Germinal center (tissue), 1 donor: ENCODE measurements around the gene DVL1.

Experiments
- DNase-seq: peaks from one replicate; pipeline ENCODE4 v3.0.0; 2012; ENCODE audit warnings: mixed read lengths, low spot score

Gene DVL1

DNA sequence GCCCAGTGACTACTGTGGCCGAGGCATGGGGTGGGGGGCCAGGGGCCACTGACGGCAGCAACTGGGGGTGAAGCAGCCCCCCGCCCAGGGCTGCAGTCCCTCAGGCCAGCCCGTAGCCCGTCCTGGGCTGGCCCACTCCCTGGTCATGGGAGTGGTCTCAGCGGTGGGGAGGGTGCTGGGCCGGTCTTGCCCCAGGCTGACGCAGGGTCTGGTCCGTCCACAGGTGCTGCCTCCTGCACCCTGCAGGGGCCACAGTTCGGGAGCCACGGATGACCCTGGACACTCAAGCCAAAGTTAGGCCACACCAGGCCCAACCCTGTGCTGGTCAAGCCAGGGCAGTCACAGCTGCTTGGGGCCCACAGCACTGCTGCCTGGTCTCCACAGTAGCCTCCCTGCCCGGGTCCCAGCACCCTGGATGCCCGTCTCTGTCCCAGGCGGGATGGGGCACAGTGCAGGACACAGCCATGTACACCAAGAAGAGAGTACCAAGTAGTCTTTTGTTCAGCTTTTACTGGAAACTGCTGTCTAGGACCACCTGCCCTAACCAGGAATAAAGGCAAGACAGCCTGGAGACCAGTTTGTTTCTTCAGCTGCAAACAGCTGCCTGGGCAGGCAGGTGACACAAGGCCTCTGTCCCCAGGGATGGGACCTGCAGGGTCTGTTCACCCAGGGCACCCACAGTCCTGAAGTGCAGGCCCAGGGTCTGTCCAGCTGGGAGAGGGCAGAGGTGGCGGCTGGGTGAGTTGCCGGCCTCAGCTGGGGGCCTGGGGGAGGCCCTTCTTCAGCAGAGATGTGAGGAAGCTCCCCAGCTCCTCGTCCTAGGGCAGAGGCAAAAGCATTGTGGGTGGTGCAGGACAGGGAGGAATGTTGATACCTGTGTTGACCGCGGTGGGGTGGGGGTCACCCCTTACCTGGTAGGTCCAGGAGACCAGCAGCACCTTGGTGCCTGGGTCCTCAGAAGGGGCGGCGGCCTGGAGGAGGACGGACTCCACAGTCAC lies 37.8 kb downstream of the DVL1 start:
- no peak for DNase-seq

DNA sequence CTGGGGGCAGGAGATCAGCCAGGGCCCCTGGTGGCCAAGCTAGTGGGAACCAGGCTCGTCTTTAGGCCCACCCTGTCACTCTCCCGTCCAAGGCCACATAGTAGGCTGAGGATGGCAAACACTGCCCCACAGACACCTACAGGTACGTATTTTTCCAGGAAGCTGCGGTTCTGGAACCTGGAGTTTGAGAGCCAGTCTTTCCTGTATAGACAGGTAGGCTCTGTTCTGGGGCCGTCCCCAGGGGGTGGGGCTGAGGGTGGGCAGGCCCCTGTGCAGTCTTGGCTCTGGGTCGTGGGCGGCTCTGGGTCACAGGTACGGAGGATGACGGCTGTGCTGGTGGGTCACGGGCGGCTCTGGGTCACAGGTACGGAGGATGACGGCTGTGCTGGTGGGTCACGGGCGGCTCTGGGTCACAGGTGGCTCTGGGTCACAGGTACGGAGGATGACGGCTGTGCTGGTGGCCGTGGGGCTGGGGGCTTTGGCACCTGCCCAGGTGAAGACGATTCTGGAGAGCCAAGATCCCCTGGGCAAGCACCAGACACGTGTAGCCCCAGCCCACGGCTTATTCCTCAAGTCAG lies 38.7 kb downstream of the DVL1 start:
- DNase-seq, result no peak

DNA sequence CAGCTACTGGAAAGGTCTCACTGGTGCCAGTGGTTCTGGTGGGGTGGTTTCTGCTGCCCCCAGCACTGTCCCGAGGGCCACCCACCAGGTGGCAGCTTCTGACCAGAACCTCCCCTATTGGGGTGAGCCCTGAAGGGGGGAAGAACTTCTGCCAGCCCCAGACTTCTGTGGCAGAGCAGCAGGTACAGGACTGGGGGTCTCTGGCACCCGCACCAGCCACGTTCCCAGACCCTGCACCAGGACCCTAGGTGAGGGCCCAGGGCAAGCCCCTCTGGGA lies 39.2 kb downstream of the DVL1 start:
- no peak for DNase-seq

DNA sequence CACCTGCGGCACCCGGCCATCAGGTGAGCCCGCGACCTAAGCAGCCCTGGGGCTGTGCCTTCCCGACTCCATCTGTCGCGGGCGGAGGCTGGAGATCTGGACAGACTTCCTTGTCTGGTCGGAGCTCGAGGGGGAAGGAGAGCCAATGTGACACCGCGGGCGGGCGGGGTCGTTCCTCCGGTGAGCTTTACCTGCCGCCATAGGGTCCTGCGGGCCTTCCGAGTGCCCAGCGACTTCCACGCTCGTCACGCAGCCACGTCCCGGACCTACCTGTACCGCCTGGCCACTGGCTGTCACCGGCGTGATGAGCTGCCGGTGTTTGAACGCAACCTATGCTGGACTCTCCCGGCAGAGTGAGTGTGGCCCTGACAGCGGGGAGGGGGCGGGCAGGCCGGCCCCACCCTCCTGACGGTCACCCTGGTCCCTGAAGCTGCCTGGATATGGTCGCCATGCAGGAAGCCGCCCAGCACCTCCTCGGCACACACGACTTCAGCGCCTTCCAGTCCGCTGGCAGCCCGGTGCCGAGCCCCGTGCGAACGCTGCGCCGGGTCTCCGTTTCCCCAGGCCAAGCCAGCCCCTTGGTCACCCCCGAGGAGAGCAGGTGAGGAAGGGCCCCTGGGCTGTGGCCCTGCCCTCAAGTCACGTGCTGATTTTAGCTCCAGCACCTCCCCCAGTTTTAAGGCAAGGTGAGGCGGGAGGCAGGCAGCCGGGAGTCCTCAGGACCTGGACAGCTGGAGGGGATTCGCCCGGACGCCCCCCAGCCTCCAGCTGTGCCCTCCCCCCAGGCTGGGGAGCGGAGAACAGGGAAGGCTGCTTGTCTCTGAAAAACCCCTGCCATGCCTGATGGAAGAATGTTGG lies 39.7 kb downstream of the DVL1 start:
- no peak for DNase-seq

DNA sequence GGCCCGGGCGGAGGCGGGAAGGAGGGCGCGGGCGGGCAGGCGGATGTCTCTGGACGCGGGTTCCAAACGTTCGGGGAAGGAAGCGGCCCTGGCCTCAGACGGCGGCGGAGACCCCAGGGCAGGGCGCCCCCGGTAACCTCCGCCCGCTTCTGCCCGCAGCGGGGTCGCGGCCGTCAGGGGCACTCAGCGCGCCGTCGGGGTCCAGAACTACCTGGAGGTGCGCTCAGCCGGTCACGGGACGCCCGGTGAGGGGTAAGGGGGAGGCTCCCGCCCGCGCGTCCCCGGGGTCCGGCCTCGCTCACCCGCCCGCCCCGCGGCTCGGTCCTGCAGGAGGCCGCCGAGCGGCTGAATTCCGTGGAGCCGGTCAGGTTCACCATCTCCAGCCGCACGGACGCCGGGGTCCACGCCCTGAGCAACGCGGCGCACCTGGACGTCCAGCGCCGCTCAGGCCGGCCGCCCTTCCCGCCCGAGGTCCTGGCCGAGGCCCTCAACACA lies 40.4 kb downstream of the DVL1 start:
- DNase-seq, result no peak

DNA sequence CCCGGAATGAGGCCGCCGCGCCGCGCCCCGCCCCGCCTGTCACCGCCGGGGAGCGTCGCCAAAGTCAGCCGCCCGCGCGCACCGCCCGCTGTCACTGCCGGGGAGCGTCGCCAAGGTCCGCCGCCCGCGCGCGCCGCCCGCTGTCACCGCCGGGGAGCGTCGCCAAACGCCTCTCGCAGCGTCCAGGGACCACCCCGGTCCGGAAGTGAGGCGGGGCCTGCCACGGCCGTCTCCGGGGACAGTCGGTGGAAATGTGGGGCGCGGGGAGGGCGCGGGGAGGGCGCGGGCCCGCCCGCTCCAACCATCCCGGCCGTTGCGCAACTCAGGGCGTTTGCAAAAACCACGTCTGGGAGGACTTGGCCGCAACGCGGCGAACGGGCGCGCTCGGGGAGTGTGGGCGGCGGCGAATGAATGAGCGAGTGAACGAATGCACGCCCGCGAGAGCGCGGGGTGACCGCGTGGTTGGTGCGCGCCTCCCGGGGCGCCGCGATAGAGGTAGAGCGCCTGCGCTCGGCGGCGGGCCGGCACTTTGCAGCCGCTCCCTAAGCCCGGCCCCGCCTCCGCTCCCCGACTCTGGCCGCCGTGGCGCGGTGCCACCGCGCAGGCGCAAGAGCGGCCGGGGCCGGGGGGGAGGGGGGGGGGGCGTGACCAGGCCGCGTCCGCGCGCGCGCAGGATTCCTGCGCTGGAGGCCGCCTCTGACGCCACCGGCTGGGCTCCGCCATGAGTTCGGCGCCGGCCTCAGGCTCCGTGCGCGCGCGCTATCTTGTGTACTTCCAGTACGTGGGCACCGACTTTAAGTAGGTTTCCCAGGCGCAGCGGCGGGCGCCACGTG lies 41.1 kb downstream of the DVL1 start, which contains the start of the genes ACAP3 and PUSL1:
Gene ACAP3 (minus strand): TSS at position 8 of the 833 bp plus-strand sequence. CDS start 115 bp downstream, outside the sequence.
Gene PUSL1 (plus strand): TSS at position 675 of the 833 bp plus-strand sequence. CDS start 47 bp downstream, at position 722.
- peak; percentile 97 for DNase-seq

DNA sequence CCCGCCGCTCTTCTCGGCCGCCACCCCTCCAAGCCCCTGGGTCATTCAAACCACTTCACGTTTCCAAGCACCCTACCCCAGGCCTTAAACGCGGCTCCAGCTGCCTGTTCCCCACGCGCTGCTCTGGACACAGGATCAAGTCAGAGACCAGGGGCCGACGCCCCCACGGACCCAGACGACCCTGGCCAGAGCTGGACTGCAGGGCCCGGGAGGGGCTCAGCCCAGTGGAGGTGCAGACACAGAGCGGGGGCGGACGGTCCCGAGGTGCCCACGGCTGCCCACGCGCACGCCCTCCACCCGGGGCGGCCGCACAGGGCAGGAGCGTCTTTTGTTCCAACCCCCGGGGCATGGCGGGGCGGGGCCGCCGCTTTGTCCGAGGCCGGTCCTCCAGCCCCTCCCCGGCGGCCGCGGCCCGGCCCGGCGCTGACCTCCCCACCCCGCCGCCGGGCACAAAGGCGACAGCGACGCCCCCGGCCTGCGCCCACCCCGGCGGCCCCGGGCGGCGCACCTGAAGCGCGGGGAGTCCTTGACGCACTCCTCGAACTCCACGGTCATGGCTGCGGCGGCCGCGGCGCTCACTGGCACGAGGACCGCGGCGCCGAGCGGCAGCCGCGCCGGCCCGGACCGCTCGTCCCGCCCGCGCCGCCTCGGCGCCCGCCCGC lies 41.8 kb downstream of the DVL1 start:
- DNase-seq, result no peak

DNA sequence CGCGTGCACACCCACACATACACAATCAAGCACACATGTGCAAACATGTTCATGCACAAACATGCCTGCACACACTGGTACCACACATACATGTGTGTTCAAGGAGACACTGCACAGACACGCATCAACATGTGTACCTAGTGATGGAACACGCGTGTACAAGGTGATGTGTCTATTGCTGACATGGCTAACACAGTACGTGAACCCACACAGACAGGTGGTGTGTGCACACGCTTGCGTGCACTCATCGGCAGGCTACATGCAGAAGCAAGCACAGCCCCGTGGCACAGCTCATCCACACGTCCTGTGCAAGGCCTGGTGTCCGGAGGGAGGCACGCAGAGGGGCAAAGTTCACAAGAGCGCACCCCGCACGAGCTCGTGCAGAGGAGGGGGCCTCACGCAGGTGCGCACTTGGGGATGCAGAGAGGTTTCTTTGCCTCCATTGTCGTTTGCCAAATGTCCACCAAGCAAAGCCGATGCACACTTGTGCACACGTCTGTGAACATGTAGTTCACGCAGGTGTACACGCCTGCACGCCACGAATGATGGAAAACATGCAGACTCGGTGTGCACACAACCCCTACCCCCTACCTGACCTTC lies 42.5 kb downstream of the DVL1 start:
- DNase-seq, result no peak

DNA sequence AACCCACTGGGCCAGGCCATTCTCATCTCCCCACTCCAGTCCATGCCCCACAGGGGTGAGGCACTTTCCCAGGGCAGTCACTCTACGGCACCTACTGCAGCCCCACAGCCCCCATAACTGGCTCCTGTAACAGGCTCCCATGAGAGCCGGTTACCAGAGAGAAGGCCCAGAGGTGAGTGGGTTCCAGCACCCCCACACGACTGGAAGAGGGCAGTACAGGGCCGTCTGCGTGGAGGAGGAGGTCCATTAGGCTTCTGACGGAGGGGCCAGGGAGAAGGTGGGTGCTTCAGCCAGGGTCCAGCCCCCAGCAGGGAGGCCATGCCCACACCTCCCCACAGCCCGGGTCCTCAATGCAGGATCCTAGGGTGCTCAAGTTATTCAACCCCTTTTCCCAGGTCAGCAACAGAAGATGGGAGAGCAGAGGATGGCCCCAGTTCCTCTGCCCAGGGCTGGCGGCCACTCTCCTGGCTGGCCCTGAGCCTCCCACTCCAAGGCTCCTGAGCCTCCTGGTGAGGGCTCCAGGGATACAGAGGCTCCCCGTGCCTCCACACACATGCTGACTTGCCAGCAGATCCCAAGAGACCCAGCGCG lies 43.1 kb downstream of the DVL1 start:
- no peak for DNase-seq

DNA sequence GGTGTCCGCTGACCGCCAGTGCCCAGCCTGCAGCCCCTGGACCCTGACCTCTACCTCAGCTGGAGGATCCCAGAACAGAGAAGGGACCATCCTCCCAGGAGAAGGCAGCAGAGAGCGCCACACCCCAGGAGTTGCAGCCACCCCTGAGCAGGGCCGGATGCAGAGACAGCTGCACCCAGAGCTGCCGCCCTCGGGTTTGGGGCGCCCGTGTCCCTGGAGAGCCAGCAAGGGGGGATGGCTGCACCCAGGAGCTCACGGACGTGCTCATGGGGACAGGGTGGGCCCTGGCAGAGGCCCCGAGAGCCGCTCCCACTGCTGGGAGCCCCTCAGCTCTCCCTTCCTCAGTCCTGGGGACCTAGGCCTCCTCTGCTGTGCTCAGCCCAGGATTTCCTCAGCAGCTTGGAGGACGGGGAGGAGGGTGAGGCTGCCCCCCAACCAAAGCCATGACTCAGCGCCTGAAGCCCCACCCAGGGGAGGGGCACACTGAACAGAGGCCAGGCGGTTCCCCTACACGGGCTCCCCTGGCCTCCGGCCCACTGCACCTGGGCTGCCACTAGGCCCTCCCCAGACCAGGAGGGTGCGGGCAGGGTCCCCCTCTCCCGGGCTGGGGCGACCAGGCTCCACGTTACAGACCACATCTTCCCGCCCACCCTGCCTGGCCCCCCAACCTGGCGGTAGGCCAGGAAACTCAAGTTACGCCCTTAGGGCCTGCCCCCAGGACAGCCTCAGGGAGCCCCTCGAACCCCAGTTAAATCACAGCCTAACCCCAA lies 43.7 kb downstream of the DVL1 start:
- DNase-seq, result peak; percentile 61

DNA sequence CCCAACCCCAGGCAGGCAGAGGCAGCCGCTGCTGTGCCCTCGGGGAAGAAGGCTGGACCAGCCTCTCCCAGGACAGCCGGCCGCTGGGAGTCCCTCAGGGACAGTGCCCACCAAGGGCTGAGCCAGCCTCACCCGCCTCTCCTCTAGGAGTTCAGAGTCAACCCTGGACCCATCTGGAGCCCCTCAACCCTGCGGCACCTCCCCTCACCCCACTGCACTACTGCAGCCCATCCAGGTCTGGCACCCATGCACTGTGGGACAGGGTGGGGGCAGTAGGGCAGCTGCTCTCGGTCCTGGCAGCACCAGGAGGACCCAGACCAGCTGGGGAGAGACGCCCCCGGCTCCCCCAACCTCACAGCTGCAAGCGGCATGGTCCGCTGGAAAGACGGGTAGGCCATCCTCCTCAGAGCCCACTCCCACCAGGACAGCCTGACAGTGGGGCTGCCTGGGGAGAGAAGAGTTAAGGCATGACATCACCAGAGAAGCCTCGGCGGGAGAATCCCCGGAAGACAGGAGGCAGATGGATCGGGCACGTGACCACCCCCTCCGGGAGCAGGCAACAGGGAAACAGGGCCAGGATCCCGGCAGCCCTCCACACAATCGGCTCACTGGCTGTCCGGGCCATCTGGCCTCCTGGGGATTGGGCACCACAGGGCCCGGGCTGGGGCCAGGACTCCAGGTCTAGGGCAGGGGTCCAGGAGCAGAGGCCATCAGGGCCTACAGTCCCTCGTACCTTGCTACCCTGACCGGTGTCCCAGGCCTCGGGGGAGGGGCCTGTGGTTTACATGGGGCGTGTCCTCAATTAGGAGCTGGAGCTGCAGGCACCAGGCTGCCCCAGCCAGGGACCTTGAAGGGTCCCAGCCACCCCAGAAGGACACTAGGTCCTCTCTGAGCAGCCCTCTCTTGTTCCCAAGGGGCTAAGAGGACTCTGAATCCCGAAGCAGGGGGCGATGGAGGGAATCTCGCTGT lies 44.6 kb downstream of the DVL1 start:
- DNase-seq, result no peak

DNA sequence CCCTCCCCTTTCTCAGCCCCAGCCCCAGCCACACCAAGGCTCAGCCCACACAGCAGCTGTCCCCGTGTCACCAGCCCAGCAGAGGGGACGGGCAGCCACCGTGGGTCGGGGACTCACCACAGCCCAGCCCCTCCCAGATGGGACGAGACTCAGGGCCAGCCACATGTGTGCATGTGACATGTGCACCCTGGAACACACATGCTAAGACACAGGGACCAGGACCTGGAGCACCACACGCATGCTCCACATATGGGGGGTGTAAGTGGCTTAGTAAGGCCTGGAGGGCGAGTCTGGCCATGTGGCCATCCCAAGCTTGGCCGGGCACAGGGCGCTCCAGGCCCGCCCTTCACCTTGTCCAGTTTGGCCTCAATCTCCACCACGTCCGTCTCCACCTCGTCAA lies 45.5 kb downstream of the DVL1 start:
- DNase-seq, result no peak

DNA sequence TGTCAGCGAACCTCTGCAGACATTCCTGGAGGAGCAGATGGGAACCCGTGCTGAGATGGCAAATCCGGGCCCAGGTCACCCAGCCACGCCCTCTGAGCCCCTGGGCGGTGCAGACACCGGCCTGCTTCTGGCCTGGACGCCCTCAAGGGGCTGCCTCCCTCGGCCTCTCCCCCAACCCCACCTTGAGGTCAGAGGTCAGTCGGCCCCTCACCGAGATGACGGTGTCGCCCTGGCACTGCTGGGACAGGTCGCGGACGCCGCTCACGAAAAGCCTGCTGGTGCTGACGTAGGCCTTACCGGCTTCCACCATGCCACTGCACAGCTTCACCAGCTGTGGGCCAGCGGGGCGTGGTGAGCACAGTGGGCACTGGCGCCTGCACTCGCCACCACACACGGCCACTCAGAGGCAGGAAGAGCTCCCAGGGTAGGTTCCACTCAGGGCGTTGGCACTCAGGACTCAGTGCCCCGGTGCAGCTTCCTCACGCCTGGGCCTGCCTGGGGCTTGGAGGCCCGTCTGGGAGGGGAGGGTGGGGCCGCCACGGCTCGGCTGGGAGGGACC lies 46.2 kb downstream of the DVL1 start:
- DNase-seq, result no peak

DNA sequence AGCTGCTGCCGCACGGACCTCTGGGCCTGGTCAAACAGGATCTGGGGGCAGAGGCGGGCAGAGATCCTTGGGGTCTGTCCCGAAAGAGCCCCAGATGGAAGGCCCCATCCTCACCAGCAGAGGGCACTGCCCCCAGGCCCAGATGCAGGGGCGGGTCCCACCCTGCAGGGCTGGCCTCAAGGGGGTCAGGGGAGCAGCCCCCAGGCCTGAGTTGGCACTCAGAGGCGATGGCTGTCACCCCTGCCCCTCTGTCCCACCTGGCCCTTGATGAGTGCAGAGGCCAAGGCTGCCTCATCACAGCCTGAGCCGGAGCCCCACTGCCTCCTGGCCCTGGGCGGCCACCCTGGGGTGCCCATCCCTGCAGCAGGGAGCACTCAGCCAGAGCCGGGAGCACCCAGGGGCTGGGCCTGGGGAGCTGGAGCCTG lies 47.2 kb downstream of the DVL1 start:
- DNase-seq, result no peak

DNA sequence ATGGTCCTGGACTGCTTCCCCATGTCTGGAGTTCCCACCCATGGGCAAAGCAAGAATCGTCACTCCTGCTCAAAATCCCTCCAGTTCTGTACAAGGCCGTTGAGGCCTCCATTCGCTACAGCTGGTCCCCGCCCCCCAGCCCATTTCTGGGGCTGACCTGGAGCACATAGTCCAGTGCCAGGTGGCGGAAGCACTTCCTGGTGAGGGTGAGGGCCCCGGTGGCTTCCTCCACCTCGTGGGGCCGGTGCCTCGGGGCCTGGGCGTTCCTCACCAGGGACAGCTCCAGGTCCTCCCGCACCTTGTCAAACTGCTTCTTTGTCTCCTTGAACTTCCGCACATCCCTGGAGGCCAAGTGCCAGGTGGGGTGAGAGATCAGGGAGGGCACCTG lies 48.9 kb downstream of the DVL1 start:
- no peak for DNase-seq

DNA sequence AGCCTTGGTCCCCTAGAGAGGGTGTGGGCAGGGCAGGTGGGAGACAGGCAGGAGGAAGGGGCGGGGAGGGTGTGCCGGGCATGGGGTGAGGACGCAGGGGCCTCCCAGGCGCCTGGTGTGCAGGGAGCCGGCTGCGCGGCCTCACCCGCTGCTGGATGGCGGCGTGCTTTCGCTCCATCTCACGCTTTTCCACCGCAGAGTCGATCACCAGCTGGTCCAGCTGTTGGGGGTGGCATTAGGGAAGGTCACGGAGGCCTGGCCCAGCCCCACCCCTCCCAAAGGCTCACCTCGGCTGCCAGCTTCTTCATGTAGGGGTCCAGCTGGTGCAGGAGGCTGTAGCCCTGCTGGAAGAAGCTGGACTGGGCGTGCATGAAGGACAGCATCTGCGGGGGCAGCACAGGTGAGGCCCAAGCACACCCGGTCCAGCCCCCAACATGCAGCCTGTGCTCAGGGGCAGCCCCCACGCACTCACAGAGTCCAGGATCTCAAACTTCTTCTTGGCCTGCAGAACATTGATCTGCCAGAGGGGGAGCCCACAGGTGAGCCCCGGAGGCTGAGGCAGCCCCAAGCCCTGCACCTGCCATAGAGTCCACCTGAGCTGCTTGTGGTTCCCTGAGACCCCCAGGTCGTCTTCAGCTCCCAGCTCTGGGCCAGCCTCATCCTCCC lies 49.4 kb downstream of the DVL1 start:
- DNase-seq, result peak; percentile 46
